Measurements from ENCODE around the gene PTMA.
"Not testable (repeated sequence)": the region's sequence is repeated elsewhere in the genome, so short reads cannot be mapped to it uniquely, and the experiment has no call there.

The PTMA gene, protein sequence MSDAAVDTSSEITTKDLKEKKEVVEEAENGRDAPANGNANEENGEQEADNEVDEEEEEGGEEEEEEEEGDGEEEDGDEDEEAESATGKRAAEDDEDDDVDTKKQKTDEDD

GRCh38 chr2:231707927-231708772, at the start of gene PTMA:
TSS of gene PTMA (plus strand) at chr2:231708525. CDS start at chr2:231708707, 182 bp downstream.
- DNase-seq (ENCODE audit: low read depth in 2 of 2): peak; percentile 98 to 100

DNA sequence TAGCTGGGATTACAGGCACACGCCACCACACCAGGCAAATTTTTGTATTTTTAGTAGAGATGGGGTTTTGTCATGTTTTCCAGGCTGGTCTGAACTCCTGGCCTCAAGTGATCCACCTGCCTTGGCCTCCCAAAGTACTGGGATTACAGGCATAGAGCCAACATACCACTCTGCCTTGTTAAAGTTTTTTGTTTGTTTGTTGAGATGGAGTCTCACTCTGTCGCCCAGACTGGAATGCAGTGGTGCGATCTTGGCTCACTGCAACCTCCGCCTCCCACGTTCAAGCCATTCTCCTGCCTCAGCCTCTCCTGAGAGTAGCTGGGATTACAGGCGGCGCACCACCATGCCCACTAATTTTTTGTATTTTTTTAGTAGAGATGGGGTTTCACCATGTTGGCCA, 48.3 kb upstream of the PTMA start:
- DNase-seq (ENCODE audit: low read depth in 2 of 2): not testable (repeated sequence)

DNA sequence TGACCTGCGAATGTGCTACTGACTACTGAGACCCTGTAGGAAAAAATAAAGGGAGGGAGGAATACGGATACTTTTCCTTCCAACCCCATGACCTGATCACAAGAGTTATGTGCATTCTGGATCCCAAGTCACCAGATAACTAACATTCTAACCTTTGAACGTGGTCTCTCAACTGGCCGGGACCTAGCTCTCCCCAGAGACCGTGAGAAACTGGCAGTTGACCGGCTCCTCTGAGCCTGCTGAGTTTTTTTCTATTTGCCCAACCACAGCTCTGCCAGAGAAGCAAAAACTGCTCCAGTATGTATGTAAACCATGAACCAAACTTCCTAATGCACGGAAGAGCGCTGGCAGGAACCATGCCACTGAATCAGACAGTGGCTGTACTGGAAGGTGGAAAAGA, 47.5 kb upstream of the PTMA start:
- no peak for DNase-seq (ENCODE audit: low read depth in 2 of 2)

GRCh38 chr2:231661422-231662027, 46.8 kb upstream of the PTMA start:
- DNase-seq (ENCODE audit: low read depth in 2 of 2): no peak

DNA sequence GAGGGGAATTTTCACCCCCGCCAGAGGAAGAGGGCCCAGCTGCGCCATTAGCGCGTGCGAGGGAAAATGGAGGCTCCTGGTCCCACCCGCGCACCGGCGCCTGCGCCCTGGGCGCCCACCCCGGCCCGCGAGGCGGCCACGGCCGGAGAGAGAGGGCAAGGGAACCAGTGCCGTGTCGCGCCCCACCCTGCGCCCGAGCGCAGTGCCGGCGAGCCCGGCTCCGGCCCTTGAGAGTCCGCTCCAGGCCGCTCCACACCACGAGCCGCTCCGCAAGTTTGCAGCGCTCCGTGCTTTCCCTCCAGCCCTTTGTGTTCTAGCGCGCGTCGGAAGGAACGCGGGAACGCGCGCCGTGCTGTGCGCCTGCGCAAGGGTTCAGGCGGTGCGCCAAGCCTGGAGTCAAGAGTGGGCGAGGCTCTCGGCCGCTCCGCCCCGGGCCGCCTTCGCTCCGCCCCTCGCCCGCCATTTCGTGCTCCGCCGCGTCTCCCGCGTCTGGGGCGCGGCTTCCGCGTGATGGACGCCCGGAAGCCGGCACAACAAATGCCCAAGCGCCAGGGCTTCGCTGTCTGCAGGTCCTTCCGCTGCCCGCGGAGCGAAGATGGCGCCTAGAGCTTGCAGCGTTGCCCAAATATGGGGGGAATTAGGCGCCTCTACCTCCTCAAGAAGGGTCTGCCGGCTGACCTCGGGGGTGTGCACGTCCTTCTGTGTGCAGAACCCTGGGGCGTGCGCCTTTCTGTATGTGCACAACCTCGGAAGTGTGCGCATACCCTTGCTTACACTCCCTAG, 46.1 kb upstream of the PTMA start:
- peak; percentile 92 to 95 for DNase-seq (ENCODE audit: low read depth in 2 of 2)

GRCh38 chr2:231662811-231663457, 45.4 kb upstream of the PTMA start:
- DNase-seq (ENCODE audit: low read depth in 2 of 2): no peak

DNA sequence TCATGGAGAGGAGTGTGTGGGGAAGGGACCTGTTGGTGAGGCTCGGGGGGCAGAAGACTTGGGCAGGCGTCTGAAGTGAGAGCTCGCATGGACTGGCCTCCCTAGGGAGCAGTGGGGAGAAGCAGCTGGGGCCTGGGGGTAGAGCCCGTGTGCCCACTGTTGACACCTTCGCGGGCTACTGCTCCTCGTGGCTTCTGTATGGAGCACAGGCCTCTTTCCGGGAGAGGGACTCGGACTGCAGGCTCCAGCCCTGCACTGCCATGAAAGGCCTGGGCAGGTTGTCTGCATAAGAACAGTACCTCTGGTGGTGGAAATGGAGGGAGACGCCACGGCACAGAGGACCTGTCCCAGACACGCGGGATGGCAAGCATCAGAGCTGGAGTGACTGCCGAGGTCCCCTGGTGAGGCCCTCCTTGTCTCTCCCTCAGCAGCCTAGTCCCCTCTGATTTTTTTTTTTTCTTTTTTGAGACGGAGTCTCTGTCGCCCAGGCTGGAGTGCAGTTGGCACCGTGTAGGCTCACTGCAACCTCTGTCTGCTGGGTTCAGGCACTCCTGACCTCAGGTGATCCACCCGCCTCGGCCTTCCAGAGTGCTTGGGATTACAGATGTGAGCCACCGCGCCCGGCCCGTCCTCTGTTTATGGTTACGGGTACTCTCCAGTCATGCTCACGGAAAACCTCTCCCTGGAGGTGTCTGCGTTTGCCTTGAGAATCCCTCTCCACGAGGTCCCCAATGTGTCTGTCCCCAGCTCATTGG, 44.7 kb upstream of the PTMA start:
- DNase-seq (ENCODE audit: low read depth in 2 of 2): no peak

DNA sequence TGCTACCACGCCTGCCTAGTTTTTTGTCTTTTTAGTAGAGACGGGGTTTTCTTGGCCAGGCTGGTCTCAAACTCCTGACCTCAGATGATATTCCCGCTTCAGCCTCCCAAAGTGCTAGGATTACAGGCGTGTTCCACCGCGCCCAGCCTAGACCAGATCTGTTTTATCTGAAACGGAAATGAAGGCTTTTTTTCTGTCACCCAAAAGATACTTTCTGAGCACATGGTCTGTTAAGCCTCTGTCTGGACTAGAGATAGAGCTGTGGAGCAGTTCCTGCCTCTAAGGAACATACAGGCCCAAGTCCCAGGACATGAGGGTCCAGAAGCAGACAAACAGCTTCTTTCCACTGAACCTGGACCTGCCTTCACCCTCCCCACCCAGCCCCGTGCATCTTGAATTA, 43.6 kb upstream of the PTMA start:
- no peak for DNase-seq (ENCODE audit: low read depth in 2 of 2)

GRCh38 chr2:231665245-231666170, 42.8 kb upstream of the PTMA start:
- no peak for DNase-seq (ENCODE audit: low read depth in 2 of 2)

- DNase-seq (ENCODE audit: low read depth in 2 of 2): no peak
These were observed 41.9 kb upstream of the PTMA start for GRCh38 chr2:231666171-231667095.

DNA sequence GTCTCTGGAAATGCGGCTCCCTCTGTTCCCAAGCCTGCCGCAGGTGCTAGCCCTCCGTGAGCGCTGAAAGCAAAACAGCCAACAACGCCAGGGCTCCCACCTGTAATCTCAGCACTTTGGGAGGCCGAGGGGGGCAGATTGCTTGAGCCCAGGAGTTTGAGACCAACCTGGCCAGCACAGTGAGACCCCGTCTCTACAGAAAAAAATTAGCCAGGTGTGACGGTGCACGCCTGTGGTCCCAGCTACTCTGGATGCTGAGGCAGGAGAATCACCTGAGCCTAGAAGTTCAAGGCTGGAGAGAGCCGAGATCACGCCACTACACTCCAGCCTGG, 41.3 kb upstream of the PTMA start:
- no peak for DNase-seq (ENCODE audit: low read depth in 2 of 2)

DNA sequence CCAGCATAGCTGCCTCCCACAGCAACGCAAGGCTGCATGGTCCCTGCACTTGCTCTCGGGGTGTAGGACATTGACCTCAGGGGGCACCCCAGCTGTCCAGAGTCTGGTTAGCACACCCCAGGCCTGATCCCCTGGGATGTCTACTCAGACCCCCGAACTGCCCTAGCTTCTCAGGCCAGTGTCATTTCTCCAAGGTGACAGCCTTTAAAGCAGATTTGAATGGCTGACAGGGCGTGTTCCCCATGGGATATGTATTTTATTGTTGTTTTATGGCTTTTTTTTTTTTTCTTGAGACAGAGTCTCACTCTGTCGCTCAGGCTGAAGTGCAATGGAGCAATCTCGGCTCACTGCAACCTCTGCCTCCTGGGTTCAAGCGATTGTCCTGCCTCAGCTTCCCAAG, 40.8 kb upstream of the PTMA start:
- DNase-seq (ENCODE audit: low read depth in 2 of 2): no peak

GRCh38 chr2:231668981-231669380, 39.3 kb upstream of the PTMA start:
- no peak for DNase-seq (ENCODE audit: low read depth in 2 of 2)

- no peak for DNase-seq (ENCODE audit: low read depth in 2 of 2)
These were observed 36.9 kb upstream of the PTMA start for GRCh38 chr2:231671270-231672050.

GRCh38 chr2:231672617-231673347, 35.5 kb upstream of the PTMA start:
- DNase-seq (ENCODE audit: low read depth in 2 of 2): no peak

- DNase-seq (ENCODE audit: low read depth in 2 of 2): no peak
These were observed 35.0 kb upstream of the PTMA start for GRCh38 chr2:231673348-231673770.

- peak in 1 of 2 donors; percentile 42 for DNase-seq (ENCODE audit: low read depth in 2 of 2)
These were observed 33.6 kb upstream of the PTMA start for GRCh38 chr2:231674587-231675338.

All from stimulated activated CD4-positive, alpha-beta T cell treated with anti-CD3 and anti-CD28 coated beads, Interleukin-1b, Interleukin-23, amount 100 ng/mL, for 1 hour (primary cell).